Measurements from ENCODE around the gene CRACR2B. TPM values are rescaled to one million over a fixed set of nuclear protein-coding genes. Genes with fewer than 3 reads are reported as not detected.
A peak's percentile ranks its signal among the peaks of the same experiment; 100 is the strongest.

CRACR2B gene
- total RNA-seq, 3 donors from 2014 or later, result 14.7 to 152 (median 86.2) TPM

- TF ChIP-seq POLR2A (IDR thresholded peaks at IDR 0.05) (no peak), POLR2AphosphoS5 (IDR thresholded peaks at IDR 0.05) (peak in 1 of 3 donors; percentile 45), CTCF (IDR thresholded peaks at IDR 0.05) (no peak)
- H3K36me3 ChIP-seq, result no peaks in the 10 kb centered on the region
- no peaks in the 10 kb centered on the region for H3K9me3 ChIP-seq
- peak overlapping the region; percentile 71 to 79 (median 76) for H3K4me3 ChIP-seq
- DNase-seq (ENCODE audit: low spot score in 2 of 2), result no peak
- peak overlapping the region; percentile 84 to 93 for H3K27ac ChIP-seq
- H3K27me3 ChIP-seq, result no peaks in the 10 kb centered on the region
- intact Hi-C loops (cut with DNase I; ENCODE audit: low total_unique reads), result no loop called here
- peaks cover 21 to 30% of the 10 kb centered on the region in 2 donors for H3K4me1 ChIP-seq
Observed at GRCh38 chr11:833849-834311, 6.2 kb downstream of the CRACR2B start.

- Histone ChIP-seq H3K27me3 (no peaks in the 10 kb centered on the region), H3K4me1 (peaks cover 18 to 24% of the 10 kb centered on the region in 2 donors), H3K36me3 (no peaks in the 10 kb centered on the region), H3K4me3 (peak overlapping the region; percentile 71 to 79 (median 76)), H3K27ac (peak overlapping the region; percentile 84 to 93), H3K9me3 (no peaks in the 10 kb centered on the region)
- DNase-seq (ENCODE audit: low spot score in 2 of 2), result peak; percentile 88 to 92
- TF ChIP-seq POLR2A (IDR thresholded peaks at IDR 0.05), result no peak
- peak; percentile 44 to 65 (median 53) for TF ChIP-seq POLR2AphosphoS5 (IDR thresholded peaks at IDR 0.05)
- peak in 1 of 3 donors; percentile 21 for TF ChIP-seq CTCF (IDR thresholded peaks at IDR 0.05)
- intact Hi-C loops (cut with DNase I; ENCODE audit: low total_unique reads), result no loop called here
Observed at GRCh38 chr11:834371-835316, 6.9 kb downstream of the CRACR2B start.

GRCh38 chr11:836274-836673, 8.6 kb downstream of the CRACR2B start:
- Histone ChIP-seq H3K36me3 (no peaks in the 10 kb centered on the region), H3K4me1 (peaks cover 14 to 23% of the 10 kb centered on the region in 2 donors), H3K27ac (peak overlapping the region; percentile 73 to 93), H3K9me3 (no peaks in the 10 kb centered on the region), H3K27me3 (no peaks in the 10 kb centered on the region), H3K4me3 (no peak overlapping the region)
- intact Hi-C loops (cut with DNase I; ENCODE audit: low total_unique reads), result no loop called here
- TF ChIP-seq POLR2A (IDR thresholded peaks at IDR 0.05) (no peak), CTCF (IDR thresholded peaks at IDR 0.05) (no peak), POLR2AphosphoS5 (IDR thresholded peaks at IDR 0.05) (no peak)
- no peak for DNase-seq (ENCODE audit: low spot score in 2 of 2)

GRCh38 chr11:836700-837099, 9.0 kb downstream of the CRACR2B start:
- Histone ChIP-seq H3K9me3 (no peaks in the 10 kb centered on the region), H3K27ac (peak overlapping the region; percentile 73 to 93), H3K27me3 (no peaks in the 10 kb centered on the region), H3K36me3 (no peaks in the 10 kb centered on the region), H3K4me3 (no peak overlapping the region), H3K4me1 (peaks cover 13 to 27% of the 10 kb centered on the region in 2 donors)
- no peak for DNase-seq (ENCODE audit: low spot score in 2 of 2)
- TF ChIP-seq POLR2AphosphoS5 (IDR thresholded peaks at IDR 0.05) (no peak), CTCF (IDR thresholded peaks at IDR 0.05) (no peak), POLR2A (IDR thresholded peaks at IDR 0.05) (no peak)
- intact Hi-C loops (cut with DNase I; ENCODE audit: low total_unique reads), result no loop called here
